ENCODE measurements around the gene NGDN. TPM values are rescaled to one million over a fixed set of nuclear protein-coding genes. Genes with fewer than 3 reads are reported as not detected.
"Not testable (repeated sequence)": the region's sequence is repeated elsewhere in the genome, so short reads cannot be mapped to it uniquely, and the experiment has no call there.

NGDN gene
- 34.3 and 39.5 TPM in 2 replicates for total RNA-seq
- polyA plus RNA-seq (2012), result 30.9 TPM

GRCh38 chr14:23469127-23469905 is at the start of gene NGDN:
TSS of gene NGDN (plus strand) at chr14:23469703. CDS start at chr14:23469716, 13 bp downstream.
- peak; percentile 100 for DNase-seq (ENCODE audit: low read depth)

DNA sequence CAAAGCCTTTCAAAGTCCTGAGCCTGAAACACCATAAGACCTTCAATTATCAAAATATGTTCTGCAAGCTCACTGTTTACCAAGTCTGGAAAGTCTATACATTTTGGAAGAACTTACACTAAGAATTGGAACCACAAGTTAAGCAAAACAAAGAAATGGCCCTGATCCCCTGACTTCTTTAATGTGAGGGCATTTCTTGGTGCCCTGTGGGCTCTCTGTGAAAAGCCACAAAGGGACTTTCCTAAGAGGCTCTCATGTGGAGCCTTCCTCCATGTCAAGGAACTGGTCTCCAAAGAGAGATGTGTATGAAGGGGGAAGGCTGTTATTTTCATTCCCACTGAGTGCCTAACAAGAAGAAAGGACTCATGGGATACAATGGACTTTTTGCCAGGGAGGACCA is 47.9 kb upstream of the NGDN start:
- DNase-seq (ENCODE audit: low read depth), result no peak

DNA sequence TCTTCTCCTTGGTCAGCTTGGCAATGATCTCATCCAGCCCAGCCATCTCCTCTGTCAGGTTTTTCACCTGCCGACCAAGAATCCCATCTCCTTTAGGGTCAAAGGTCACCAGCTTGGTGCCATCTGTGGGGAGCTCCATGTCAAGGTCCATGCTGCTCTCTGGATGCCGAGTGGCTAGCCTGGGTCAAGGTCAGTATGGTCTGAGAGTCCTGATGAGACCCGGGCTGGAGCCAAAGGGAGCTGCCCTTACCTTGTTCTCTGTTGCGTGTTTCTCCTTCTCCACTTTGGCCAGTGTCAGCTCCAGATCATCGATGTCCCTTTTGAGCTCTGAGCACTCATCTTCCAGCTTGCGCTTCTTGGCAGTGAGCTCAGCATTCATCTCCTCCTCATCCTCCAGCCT is 45.8 kb upstream of the NGDN start:
- DNase-seq (ENCODE audit: low read depth), result no peak

DNA sequence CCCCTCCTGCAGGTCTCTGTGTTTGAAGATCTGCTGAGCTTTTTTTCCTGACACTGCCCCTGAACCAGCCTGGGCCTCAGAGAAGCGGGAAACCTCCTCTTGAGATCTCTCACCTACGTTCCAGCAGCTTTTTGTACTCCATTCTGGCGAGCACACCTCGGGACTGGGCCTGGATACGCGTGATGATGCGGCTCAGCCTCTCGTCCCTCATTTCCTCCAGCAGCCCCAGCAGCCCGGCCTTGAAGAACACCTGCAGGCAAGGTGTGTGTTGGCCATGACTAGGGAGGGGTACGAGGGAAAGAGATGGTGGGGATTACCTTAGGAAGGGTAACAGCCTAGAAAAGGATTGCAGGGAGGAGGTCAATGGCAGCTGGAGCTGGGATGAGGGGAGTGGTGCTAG is 44.3 kb upstream of the NGDN start:
- DNase-seq (ENCODE audit: low read depth), result no peak

- DNase-seq (ENCODE audit: low read depth), result not testable (repeated sequence)
Measured at GRCh38 chr14:23425798-23426197, 43.7 kb upstream of the NGDN start.

- DNase-seq (ENCODE audit: low read depth), result no peak
Measured at GRCh38 chr14:23428686-23429495, 40.6 kb upstream of the NGDN start.

DNA sequence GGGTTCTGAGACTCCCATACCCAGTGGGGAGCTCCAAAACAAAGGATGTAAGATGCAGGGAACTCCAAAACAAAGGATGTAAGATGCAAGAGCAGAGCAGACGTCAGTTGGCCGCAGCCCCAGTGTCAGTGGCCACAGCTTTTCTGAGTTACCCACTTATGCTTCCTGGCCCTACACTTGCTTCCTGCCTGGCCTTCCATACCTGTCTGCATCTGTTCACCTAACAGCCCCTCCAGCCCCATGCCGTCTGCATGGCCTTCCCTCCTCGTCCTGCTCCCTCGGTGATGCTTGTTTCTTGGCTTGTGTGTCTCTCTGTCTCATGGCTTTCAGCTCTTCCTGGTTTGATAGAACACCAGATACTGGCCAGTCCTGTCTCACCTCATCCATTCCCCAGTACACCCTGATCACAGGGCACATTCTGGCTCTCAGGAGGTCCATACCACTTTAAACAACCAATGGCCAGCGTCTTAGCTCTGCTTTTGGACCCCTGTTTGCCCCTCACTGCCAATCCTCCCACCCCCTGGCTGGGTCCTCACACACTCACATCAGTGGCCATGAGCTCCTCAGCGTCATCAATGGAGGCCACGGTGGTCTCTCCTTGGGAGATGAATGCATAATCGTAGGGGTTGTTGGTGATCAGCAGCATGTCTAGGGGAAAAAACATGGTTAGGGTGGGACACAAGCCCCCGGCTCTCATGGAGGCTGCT is 39.3 kb upstream of the NGDN start:
- no peak for DNase-seq (ENCODE audit: low read depth)

GRCh38 chr14:23430723-23431085 is 38.8 kb upstream of the NGDN start:
- DNase-seq (ENCODE audit: low read depth), result peak; percentile 89

DNA sequence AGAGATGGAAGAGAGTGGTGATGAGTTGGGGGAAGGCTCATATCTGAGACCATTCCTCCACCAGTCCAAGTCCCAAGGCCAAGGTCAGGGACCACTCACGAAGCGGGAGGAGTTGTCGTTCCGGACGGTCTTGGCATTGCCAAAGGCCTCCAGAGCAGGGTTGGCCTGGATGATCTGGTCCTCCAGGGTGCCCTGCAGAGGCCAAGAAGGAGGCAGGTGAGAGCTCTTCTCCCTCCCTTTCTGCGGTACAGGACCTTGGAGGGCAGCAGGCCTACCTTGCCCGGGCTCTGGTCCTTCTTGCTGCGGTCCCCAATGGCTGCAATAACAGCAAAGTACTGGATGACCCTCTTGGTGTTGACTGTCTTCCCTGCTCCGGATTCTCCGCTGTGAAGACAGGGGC is 38.0 kb upstream of the NGDN start:
- no peak for DNase-seq (ENCODE audit: low read depth)

- DNase-seq (ENCODE audit: low read depth), result no peak
Measured at GRCh38 chr14:23432102-23432925, 37.2 kb upstream of the NGDN start.

- no peak for DNase-seq (ENCODE audit: low read depth)
Measured at GRCh38 chr14:23432946-23433345, 36.6 kb upstream of the NGDN start.

DNA sequence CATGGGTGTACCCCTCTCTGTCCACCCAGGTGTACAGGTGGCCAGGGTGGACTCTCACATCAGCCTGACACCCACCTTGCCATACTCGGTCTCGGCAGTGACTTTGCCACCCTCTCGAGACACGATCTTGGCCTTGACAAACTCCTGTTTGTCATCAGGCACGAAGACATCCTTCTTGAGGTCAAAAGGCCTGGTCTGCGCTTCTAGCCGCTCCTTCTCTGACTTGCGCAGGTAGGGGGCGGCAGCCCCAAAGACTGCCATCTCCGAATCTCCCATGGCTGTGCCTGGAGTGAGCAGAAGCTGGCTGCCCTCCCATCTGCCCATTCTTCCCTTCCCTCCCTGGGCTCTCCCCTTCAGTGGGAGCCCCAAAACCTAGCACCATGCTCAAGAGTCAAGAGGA is 36.0 kb upstream of the NGDN start:
- DNase-seq (ENCODE audit: low read depth), result no peak

DNA sequence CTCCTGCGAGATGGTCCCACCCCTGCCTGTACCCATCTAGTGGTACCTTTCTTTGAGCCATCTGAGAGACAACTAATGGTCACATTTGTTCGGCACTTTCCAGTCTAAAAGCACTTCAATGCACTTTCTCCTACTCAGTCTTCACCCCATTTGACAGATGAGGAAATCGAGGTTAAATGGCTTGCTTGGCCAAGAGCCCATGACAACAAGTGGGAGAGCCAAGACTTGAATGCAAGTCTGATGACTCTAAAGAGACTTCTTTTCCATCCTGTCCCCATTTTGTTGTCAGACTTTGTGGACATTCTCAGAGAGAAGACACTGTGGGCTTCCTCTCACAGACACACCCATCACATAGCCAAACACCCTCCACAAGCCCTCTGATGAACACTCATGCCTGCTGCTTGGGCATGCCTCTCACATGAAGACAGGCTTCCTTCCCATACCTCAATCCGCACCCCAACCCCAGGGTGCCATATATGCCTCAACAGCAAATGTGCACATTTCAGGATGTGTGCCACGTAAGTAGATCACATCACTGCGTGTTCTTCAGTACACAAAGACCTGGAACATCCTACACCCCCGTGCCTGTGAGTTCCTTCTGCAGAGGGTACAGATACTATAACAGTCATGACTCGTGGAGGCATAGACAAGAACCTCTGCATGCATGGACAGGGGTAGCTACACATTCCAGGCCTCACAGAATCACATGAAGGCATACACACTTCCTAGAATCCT is 34.8 kb upstream of the NGDN start:
- DNase-seq (ENCODE audit: low read depth), result no peak

- DNase-seq (ENCODE audit: low read depth), result peak; percentile 97
Measured at GRCh38 chr14:23435543-23436326, 33.8 kb upstream of the NGDN start, which contains the start of gene MYH7. TSS of gene MYH7 (minus strand) at chr14:23435660. CDS start at chr14:23433732, 1,928 bp downstream.

DNA sequence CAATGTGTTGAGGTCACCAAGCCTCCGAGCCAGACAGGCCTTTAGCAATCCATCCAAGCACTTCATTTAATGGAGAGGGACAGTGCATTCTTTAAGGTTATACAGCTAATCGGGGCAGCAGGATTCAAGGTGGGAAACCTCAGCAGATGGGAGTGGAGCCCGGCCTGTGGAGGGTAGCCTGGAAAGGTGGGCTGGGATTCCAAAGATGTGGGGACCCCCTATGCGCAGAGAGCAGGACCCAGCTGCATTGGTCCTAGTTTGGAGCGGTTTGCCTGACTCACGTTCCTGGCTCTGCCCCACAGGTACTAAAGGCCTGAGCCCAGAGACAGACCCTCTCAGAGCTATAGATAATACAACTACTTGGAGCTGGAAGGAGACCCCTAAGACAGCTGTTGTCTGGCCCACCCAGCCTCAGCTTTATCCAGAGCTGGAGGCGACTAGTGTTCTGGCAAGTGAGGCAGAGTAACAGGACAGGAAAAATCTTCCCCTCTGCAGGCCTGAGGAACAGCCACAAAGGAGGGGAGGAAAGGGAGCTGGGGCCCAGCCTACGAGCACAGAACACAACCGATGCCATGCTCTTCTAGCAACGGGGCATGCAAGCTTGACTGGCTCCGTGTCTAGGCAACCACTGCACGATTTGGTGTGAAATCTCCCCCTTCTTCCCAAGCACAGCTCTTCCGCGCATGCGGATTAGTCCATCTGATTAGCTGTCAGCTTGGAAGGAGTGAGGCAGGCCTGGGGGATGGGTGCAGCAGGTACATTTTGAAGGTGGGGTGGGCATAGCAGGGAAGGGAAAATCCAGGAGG is 33.0 kb upstream of the NGDN start:
- DNase-seq (ENCODE audit: low read depth), result no peak

DNA sequence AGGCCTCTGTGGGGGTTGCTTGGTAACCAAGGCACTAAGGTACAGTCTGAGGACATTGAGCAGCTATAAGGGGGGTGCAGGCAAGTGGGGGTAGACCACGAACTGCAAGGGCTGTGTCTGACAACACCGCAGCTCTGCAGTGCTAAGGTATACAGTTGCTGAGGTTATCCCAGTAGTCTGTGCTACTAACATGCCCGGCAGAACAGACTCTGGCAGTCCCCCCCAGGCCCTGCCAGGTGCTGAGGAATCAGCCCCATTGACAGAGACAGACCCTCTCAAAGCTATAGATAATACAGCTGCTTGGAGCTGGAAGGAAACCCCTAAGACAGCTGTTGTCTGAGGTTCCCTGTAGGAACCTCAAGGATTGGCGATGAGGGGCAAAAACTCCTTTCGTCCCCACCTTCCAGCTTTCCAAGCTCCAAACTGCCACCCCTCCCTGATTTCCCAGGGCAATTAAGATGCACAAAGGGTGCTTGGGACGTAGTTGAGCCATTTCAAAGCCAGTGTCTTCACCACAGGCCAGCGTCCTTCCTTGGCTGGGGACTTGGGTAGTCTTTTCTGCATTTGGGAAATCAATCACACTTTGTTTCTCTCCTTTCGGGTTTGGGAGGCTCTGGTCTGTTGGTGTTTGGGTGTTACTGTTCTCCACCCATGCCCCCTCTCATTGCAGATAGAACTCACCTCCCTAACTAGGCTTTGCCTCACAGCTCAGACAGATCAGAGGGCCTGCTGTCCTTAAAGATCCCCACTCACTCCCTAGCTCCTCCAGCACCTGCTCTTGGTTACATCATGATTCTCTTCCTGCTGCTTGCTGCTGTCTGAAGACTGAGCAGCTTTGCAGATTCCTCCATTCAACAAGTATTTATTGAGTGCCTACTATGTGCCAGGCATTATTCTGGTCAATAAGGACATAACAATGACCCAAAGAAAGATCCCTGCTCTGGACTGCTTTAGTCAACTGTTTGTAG is 32.1 kb upstream of the NGDN start:
- DNase-seq (ENCODE audit: low read depth), result peak; percentile 79
